Thyroid gland (tissue), 4 donors: Measurements from ENCODE around the gene SLC22A17. TPM values are rescaled to one million over a fixed set of nuclear protein-coding genes. Genes with fewer than 3 reads are reported as not detected.

Source experiments
- DNase-seq, 2 donors: peaks; one replicate each; pipeline ENCODE4 v3.0.0-alpha.2; 2019
- H3K27ac ChIP-seq, 3 donors: fragments of 200-600 bp; sonication (generic); 1 replicate in 2 of 3; 2 replicates in 1 of 3; pipeline ENCODE4 v1.5.1; 2016 to 2019; ENCODE audit warnings: mild to moderate bottlenecking in 1 of 3, moderate library complexity in 1 of 3
- H3K27me3 ChIP-seq: fragments of 200-600 bp; sonication (generic); one replicate; pipeline ENCODE4 v1.5.1; 2019
- H3K36me3 ChIP-seq, 2 donors: fragments of 200-600 bp; sonication (generic); one replicate each; pipeline ENCODE4 v1.5.1; 2016 to 2019
- H3K4me1 ChIP-seq, 2 donors: fragments of 200-600 bp; sonication (generic); one replicate each; pipeline ENCODE4 v1.5.1; 2017 to 2019
- H3K4me3 ChIP-seq, 3 donors: fragments of 200-600 bp; sonication (generic); replicated peaks in 1 of 3; 1 replicate in 2 of 3; 2 replicates in 1 of 3; pipeline ENCODE4 v1.5.1; 2016; ENCODE audit warnings: mild to moderate bottlenecking in 1 of 3
- H3K9me3 ChIP-seq: fragments of 200-600 bp; sonication (generic); one replicate; pipeline ENCODE4 v1.5.1; 2017
- CTCF ChIP-seq, 6 experiments: fragments of 200-600 bp in 3 of 6; fragments of 450-650 bp in 3 of 6; sonication (generic) in 3 of 6; IDR thresholded peaks; one replicate each; pipeline ENCODE4 v1.5.1; 2016 to 2019; ENCODE audit warnings: antibody characterized with exemption in 6 of 6, mild to moderate bottlenecking in 2 of 6, inconsistent platforms in 1 of 6, moderate library complexity in 1 of 6
- POLR2A ChIP-seq, 2 donors: fragments of 450-650 bp; IDR thresholded peaks; one replicate each; pipeline ENCODE4 v1.6.1; 2017; ENCODE audit warnings: antibody characterized with exemption in 2 of 2, mild to moderate bottlenecking in 2 of 2, moderate library complexity in 1 of 2
- WGBS, 2 donors: methylation state at CpG; one replicate each; pipeline ENCODE4 v1.1.5; 2017; 5-methylcytosine and 5-hydroxymethylcytosine counted together
- intact Hi-C: fragments of 100-400 bp; cut with DNase I; formaldehyde crosslinking; loops from one replicate; pipeline ENCODE4 v1.15.1; 2023
- total RNA-seq, 4 donors: library from RNA; depleted of rRNA; stranded (reverse); fragments of >200 nt; gene quantifications; one replicate each; pipeline ENCODE4 v1.2.3, GENCODE V29; 2016

Gene SLC22A17
- total RNA-seq, 4 donors from 2014 or later, result 27.5 to 94.2 (median 53.7) TPM

DNA sequence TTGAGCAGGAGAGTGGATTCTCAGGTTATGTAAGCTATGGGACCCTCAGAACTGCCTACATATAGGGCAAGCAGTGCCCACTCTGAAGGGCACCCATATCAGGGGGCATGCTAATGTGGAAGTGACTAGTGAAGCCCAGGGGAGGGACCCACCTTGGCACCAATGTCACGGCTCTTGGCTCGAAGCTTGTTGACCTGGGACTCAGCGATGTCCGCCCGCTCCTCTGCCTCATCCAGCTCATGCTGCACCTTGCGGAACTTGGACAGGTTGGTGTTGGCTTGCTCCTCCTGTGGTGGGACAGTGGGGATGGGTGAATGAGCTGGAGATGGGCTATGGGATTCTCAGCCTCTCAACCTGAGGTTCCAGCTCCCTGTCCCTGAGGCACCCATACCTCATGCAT is 29.6 kb upstream of the SLC22A17 start:
- Histone ChIP-seq H3K27me3 (no peaks in the 10 kb centered on the region), H3K9me3 (no peaks in the 10 kb centered on the region), H3K36me3 (no peaks in the 10 kb centered on the region), H3K4me1 (no peaks in the 10 kb centered on the region), H3K27ac (no peak overlapping the region), H3K4me3 (no peak overlapping the region)
- intact Hi-C loops, result loop anchor here (10.0 kb wide), 1 partner anchor 267 kb away; the partner anchor contains the start of gene CEBPE
- 95 to 98% methylated on average over 6 of the region's 6 CpGs for WGBS, 2 donors
- TF ChIP-seq CTCF (IDR thresholded peaks at IDR 0.05) (no peak), POLR2A (IDR thresholded peaks at IDR 0.05) (no peak)
- DNase-seq, result no peak

- no peak for DNase-seq
- no peaks in the 10 kb centered on the region for H3K27me3 ChIP-seq
- H3K27ac ChIP-seq, result no peak overlapping the region
- WGBS, 2 donors, result 69 to 72% methylated on average over 3 of the region's 3 CpGs
- H3K9me3 ChIP-seq, result no peaks in the 10 kb centered on the region
- H3K4me1 ChIP-seq, result no peaks in the 10 kb centered on the region
- H3K4me3 ChIP-seq, result no peak overlapping the region
- no peaks in the 10 kb centered on the region for H3K36me3 ChIP-seq
- intact Hi-C loops, result loop anchor here (2.0 to 10.0 kb wide), 2 partner anchors 55 to 267 kb away; partner anchors contain the start of gene CEBPE
- TF ChIP-seq CTCF (IDR thresholded peaks at IDR 0.05), result no peak
- TF ChIP-seq POLR2A (IDR thresholded peaks at IDR 0.05), result no peak
Measured at GRCh38 chr14:23381871-23382270, 29.2 kb upstream of the SLC22A17 start.

GRCh38 chr14:23380976-23381375 is 28.3 kb upstream of the SLC22A17 start:
- WGBS, 2 donors, result 80 to 81% methylated on average over 4 of the region's 4 CpGs
- H3K9me3 ChIP-seq, result no peaks in the 10 kb centered on the region
- intact Hi-C loops, result loop anchor here (2.0 to 10.0 kb wide), 2 partner anchors 54 to 266 kb away; partner anchors contain the start of gene CEBPE
- no peaks in the 10 kb centered on the region for H3K27me3 ChIP-seq
- H3K4me1 ChIP-seq, result no peaks in the 10 kb centered on the region
- H3K27ac ChIP-seq, result no peak overlapping the region
- TF ChIP-seq POLR2A (IDR thresholded peaks at IDR 0.05) (no peak), CTCF (IDR thresholded peaks at IDR 0.05) (no peak)
- DNase-seq, result no peak
- no peak overlapping the region for H3K4me3 ChIP-seq
- H3K36me3 ChIP-seq, result no peaks in the 10 kb centered on the region

DNA sequence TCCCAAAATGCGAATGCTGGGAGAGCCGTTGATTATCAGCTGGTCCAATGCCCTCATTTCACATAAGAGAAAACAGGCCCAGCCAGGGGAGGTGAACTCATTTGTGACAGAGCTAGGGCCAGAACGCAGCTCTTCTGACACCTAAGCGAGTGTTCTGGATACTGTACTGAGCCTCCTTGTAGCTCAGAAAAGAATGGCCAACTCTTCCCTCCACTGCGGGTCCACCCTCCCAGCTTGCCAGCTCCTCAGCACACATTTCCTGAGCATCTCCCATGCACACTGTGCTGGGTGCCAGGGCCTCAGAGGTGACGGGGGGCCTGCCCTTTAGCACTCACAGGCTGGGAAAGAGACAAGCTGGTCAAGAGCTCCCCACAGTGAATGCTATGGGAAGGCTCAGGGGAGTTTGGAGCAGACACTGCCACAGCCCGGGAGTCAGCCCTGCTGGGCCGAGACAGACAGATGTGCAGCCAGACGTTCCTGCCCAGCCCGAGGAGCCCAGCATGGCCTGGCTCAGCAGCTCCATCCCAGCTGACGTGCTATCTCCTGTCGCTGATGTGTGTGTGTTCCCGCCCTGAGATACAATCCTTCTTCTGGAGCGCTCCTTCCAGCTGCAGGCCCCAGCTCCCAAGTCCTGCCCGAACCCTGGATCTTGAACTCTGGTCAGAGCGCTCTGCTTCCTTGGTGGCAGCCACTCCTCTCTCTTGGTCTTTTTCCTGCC is 27.7 kb upstream of the SLC22A17 start:
- H3K27me3 ChIP-seq, result no peaks in the 10 kb centered on the region
- WGBS, 2 donors, result 56 to 64% methylated on average over 15 to 16 of the region's 16 CpGs
- H3K36me3 ChIP-seq, result no peaks in the 10 kb centered on the region
- H3K4me3 ChIP-seq, result no peak overlapping the region
- TF ChIP-seq POLR2A (IDR thresholded peaks at IDR 0.05) (no peak), CTCF (IDR thresholded peaks at IDR 0.05) (no peak)
- H3K9me3 ChIP-seq, result no peaks in the 10 kb centered on the region
- DNase-seq, result no peak
- intact Hi-C loops, result loop anchor here (2.0 to 10.0 kb wide), 2 partner anchors 54 to 266 kb away; partner anchors contain the start of gene CEBPE
- no peak overlapping the region for H3K27ac ChIP-seq
- no peaks in the 10 kb centered on the region for H3K4me1 ChIP-seq
